GM19328 (cell line): ENCODE data around the gene SCN4B.
"Not testable (repeated sequence)": the region's sequence is repeated elsewhere in the genome, so short reads cannot be mapped to it uniquely, and the experiment has no call there.

Experiments used
- ATAC-seq: cut with Tn5 transposase; IDR thresholded peaks from one replicate; pipeline ENCODE4 v1.9.1; 2021; ENCODE audit warnings: mild to moderate bottlenecking, moderate library complexity; ENCODE audit not compliant: unreplicated experiment

Gene SCN4B, protein sequence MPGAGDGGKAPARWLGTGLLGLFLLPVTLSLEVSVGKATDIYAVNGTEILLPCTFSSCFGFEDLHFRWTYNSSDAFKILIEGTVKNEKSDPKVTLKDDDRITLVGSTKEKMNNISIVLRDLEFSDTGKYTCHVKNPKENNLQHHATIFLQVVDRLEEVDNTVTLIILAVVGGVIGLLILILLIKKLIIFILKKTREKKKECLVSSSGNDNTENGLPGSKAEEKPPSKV

DNA sequence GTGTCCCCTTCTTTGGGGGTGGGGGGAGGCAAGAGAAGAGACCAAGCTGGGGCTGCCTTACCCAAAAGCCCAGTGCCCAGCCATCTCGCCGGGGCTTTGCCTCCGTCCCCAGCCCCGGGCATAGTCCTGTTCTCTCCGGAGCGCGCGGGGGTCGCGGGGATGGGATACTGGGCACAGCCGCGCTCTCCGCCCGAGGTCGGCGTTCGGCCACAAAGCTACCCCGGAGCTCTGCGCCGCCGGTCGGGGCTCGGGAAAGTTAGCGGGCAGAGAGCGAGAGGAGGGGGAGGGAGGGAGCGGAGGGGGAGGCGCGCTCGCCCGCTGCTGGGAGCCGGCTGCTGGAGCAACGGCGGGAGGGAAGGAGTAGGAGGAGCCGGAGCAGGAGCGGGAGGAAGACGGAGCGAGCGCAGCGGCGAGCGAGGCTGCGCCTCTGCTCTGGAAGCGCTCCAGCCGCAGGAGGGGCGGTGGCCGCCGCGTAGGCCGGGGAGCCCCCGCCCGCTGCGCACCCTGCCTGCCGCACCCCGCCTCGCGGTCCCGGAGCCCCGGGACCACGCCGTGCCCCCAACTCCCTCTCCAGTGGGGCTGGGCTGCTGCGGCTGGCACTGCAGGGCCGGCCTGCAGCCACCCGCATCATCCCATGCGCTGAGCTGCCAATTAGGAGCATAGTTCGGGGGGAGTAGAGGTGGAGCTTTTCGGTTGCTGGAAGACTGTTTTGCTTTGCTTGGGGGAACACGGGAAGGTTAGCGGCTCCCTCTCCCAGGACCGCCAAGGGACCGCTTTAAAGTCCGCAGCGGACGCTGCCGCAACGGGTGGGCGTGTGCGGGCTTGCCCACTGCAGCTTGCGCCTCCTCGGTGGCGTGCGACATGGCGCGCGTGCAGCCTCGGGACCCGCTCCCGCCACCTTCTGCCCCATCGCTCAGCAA, at the start of gene SCN4B:
Gene SCN4B (minus strand): TSS at position 272 of the 920 bp plus-strand sequence. CDS start 150 bp downstream, at position 122.
- ATAC-seq = no peak

DNA sequence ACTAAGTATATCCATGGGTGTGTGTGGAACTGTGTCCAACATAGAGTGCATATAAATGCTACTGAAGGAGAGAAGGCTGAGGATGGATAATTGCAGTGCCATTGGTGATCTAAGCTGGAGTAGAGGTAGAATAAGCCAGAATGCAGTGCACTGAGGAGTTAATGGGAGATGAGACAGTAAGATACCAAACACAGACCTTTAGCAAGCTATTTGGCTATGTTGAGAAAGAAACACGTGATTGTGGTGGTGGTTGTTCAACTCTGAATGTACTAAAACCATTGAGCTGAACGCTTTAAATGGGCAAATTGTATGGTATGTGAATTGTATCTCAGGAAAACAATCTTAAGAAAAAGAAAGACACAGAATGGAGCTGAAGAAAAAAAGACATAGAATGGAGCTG, 49.3 kb upstream of the SCN4B start:
- no peak for ATAC-seq

DNA sequence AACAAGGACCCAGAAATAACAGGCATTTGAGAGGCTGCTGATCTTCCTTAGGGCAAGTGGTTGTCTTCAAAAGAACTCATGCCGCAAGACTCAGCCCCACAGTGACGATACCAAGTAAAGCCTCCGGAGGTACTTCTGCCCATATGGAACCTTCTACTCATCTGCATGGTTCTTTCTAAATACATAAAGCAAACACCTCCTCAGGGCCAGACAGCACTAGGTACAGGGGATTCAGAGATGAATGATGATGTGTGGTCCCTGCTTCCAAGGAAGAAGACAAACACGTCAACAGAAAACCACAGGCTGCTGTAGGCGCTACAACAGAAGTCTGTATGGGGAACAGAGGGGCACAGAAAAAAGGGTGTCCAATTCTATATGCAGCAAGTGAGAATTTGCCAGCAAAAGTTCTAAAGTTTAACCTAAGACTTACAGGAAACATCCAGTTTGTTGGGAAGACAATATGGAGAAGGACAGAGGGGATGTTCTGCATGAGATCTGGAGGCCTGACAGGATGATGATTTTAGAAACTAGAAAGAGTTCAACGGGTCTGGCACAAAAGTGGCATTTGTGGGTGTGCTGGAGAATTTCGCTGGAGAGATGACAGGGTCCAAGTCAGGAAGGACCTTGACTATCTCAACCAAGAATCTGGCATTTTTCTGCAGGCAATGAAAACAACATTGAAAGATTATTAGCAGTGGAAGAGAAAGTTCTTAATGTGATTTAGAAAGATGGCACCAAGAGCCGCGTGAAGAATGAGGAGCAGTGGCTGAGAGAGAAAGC, 48.5 kb upstream of the SCN4B start:
- no peak for ATAC-seq

DNA sequence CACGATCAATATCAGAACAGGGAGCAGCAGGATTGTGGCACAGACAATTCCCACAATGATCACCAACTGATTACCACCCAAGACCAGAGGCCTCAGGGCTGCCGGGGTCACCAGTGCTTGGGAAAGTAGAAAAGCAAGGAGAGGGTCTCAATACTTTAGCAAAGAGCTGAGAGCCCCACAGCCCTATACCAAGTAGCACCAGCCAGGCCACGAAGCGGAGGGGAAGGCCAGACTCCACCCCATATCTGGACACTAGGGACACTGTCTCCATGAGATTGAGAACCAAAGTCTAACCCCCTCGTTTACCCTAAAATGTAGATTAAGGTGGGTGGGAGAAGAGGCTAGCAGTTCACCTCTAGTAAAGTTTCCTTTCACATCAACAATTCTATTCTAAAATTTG, 47.9 kb upstream of the SCN4B start:
- ATAC-seq = no peak

DNA sequence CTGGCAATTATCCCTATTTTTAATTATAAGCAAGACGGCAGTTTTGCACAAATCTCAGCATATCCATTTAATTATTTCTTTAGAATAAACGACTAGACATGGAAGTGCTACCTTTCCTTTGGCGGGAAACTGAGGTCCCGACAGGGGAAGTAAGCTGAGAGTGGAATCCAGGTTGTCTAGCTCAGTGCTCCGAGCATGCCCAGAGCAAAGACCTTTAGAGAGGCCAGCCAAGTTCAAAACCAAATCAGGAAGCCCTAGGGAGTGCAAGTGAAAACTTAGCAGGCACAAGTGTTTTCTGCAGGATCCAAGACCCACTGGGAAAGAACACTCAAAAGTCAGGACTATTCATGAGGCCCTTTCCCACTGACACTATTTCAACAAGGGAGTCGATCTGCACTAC, 46.5 kb upstream of the SCN4B start:
- no peak for ATAC-seq

DNA sequence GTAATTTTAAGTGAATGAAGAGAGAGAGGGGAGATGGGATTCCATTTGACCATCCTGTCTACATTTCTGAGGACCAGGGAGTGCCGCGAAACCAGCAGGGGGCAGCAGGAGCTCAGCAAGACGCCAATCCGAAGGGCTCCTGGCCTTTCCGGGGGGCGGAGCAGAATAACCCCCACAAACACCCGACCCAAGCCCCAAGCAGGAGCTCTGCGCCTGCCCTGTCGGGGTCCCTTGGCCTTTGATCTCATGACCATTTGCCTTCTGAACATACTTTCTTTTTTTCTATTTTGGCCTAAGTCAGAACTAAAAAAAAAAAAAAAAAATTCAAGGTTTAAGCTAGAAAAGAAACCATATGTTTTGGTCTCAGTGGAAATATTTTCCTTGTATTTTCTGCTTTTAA, 45.7 kb upstream of the SCN4B start:
- ATAC-seq = no peak

DNA sequence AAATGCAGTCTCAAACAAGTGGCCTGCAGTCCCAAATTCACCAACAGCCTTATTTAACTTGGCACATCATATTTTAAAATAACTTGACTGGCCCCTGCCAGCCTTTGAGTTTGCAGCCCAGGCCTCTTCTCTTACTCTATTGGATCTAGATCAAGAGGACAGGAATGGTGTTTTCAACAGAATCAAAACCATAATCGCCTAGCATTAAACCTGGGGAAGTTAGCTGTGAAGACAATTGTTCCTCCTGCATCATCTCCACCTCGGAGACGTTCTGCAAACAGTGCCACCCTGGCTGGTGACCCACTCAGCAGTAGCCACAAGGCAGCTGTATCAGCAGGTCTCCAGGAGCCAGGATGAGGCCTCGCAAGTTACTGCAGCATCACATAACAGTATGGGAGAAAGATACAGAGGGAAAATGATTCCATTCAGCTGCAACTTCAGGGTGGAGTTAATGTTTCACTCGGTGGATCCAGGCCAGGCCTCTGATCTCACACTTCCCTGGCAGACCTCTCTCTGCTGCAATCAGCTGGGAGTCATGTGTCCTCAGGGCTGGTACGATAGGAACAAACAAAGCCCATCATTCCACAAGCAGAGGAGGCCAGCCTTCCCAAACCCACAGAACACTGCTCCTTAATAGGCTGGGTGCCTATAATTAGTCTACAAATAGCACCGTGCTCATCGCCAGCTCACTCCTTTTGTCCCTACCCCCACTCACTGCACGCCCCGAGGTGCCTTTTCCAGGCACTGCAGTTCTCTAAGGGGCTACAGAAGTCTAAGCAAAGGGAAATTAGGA, 42.4 kb upstream of the SCN4B start:
- no peak for ATAC-seq

DNA sequence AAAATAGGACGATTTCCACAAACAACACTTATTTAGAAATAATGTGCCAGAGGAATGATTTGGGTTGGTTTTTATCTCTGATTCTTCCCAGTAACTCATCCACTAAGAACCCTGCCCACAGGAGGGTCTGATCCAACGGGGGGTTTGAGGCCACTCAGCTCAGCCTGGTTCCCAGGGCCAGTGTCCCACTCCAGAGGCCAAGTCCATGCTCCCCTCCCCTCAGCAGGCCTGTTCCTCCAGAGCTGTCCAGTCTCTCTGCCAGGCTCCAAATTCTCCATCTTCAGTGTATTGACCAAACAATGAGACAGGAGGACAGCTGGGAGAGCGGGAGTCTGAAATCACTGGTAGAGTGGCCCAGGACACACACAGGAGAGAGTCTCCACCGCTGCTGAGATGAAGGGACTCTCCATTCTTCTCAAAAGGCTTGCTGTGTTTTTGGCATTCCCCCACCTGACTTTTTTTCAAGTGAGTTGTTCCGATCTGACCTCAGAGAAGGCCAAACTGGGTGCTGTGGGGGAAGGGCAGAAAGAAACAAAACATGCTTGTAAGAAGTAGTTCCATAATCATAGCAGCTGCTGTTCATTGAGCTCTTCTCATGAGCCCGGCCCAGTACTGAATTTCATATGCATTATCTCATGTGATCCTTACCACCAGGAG, 41.4 kb upstream of the SCN4B start:
- no peak for ATAC-seq

DNA sequence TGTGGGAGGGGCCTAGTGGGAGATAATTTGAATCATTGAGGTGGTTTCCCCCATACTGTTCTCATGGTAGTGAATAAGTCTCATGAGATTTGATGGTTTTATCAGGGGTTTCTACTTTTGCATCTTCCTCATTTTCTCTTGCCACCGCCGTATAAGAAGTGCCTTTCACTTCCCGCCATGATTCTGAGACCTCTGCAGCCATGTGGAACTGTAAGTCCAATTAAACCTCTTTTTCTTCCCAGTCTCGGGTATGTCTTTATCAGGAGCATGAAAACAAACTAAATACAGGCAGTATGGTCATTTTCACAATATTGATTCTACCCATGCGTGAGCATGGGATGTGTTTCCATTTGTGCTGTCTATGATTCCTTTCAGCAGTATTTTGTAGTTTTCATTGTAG, 40.2 kb upstream of the SCN4B start:
- not testable (repeated sequence) for ATAC-seq

DNA sequence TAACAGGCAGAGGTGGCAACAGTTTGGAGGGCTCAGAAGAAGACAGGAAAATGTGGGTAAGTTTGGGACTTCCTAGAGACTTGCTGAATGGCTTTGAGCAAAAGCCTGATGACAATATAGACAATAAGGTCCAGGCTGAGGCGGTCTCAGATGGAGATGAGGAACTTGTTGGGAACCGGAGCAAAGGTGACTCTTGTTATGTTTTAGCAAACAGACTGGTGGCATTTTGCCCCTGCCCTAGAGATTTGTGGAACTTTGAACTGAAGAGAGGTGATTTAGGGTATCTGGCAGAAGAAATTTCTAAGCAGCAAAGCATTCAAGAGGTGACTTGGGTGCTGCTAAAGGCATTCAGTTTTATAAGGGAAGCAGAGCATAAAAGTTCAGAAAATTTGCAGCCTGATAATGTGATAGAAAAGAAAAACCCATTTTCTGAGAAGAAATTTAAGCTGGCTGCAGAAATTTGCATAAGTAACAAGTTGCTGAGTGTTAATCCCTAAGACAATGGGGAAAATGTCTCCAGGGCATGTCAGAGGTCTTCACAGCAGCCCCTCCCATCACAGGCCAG, 38.4 kb upstream of the SCN4B start:
- ATAC-seq = not testable (repeated sequence)

DNA sequence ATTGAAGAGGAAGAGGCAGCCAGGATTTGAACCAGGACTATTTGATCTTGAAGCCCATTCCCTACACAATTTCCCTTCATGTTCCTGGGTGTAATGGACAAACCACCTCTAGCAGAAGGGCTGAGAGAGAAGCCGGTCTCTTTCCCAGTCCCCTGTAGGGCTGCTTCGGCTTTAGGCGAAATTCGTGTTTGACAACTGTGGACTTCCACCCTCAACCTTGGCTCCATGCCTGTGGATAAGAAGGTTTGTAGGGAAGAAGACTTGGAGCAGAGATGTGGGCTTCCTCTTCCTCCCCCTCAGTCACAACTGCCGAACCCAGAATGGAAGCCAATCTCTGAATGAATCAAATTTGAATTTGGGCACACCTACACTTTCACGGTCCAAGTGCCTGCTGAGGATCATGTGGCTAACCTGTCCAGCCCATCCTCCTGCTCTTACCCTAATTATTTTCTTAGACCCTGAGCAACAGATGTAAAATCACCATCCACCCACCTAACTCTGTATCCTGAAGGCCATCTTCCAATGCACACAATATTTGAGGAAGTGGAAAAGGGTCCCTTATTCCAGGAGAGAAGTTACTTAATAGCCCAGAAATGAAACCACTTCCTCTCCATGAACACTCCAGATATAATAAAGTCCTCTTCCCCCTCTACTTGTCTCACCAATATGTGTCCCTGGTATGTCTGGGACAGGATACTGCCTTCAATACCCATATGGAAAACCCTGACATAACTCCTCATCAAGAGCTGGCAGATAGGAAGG, 33.9 kb upstream of the SCN4B start:
- no peak for ATAC-seq

DNA sequence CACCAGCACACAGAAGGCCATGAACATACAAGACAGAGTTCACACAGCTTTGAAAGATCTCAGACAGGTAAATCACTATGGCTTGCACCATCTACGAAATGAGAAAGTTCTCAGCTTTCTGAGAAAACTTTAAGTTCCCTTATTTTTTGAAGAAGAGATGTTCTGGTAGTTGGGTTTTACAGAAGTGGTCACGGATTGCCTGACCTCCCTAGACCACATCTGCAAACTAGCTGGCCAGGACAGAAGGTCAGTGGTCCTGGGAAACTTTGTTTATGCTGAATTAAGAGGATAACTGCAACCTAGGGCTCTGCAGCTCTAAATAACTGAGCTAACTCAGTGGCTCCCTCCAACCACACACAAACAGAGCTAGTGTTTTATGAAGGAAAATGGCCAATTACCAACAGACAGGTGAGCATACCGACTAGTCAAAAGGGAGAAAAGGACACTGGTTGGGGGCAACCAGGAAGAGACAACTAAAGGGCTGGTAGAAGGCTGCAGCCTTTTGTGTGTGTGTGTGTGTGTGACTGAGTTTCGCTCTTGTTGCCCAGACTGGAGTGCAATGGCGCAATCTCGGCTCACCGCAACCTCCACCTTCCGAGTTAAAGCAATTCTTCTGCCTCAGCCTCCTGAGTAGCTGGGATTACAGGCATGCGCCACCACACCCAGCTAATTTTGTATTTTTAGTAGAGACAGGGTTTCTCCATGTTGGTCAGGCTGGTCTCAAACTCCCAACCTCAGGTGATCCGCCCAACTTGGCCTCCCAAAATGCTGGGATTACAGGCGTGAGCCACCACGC, 32.4 kb upstream of the SCN4B start:
- ATAC-seq = no peak

DNA sequence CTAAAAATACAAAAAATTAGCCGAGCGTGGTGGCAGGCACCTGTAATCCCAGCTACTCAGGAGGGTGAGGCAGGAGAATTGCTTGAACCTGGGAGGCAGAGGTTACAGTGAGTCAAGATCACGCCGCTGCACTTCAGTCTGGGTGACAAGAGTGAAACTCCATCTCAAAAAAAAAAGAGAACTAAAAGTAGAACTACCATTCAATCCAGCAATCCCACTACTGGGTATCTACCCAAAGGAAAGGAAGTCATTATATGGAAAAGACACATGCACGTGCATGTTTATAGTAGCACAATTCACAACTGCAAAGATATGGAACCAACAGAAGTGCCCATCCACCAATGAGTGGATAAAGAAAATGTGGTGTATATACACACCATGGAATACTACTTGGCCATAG, 31.1 kb upstream of the SCN4B start:
- ATAC-seq = not testable (repeated sequence)

DNA sequence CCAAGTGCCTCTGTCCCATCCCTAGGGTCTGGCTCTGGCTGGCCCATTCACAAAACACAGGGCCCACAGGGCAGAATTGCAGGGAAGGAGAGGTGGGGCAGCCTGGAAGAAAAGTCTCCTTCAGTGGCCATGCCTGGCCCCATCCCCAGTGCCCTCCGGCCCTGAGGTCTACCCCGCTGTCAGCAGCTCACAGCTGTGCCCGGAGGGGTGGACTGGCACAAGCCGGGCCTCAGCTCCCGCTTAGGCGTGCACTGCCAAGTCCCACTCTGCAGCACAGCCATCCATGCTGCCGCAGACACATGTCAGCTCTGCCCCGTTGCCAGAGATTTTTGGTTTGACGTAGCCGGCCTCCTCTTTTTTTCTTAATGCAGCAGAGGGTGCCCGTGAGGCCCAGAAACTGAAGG, 27.7 kb upstream of the SCN4B start:
- ATAC-seq = no peak

DNA sequence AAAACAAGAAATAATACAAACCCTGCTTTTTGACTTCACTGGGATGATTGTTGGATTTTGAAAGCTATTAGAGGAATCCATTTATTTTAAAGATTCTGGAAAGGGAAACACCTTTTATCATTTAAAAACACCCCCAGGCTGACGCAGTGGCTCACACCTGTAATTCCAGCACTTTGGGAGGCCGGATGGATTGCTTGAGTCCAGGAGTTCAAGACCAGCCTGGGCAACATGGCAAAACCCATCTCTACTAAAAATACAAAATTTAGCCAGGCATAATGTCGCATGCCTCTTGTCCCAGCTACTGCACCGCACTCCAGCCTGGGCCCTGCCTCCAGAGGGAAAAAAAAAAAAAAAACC, 24.1 kb upstream of the SCN4B start:
- ATAC-seq = no peak

DNA sequence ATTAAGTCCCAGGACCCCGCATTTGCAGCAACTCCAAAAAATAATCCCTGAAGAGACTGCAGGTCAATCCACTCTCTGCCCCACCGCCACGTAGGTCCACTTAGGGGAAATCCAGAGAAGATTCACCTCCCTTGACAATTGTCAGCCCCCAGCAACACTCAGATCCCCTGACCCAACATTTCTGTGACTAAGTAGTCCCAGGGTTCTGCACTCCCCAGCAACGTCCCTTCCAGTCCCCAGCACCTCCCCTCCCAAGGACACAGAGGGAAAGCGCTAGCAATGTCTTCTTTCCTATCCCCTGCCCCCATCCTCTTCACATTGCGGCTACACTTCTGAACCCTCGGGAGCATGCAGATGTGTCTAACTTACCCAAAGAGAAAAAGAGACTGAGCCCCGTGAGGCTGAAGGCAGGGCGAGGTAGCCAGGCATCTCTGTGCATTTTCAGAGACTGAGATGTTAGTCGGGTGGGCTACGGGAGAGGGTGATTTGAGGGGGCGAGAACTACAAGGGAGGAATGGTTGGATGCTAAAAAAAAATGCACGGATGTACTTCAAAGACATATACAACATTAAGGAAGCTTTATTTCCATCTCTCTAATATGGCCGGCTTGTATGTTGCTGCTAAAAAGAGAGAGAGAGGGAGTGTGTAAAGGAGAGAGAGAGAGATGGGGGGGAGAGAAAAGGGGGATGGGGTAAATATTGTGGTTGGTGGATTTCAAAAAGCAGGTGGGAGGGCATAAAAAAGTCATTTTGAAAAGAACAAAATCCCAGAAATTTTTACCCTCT, 23.6 kb upstream of the SCN4B start, which contains the start of gene SCN2B:
Gene SCN2B (minus strand): TSS at position 647 of the 785 bp plus-strand sequence. CDS start 208 bp downstream, at position 439.
- ATAC-seq = no peak
